DLD1 (cell line): ENCODE data around the gene STMN3.
"Not testable (repeated sequence)": the region's sequence is repeated elsewhere in the genome, so short reads cannot be mapped to it uniquely, and the experiment has no call there.

Experiments
- in situ Hi-C: cut with HindIII; loops from 2 replicates; pipeline ENCODE4 v1.10.0; 2017; ENCODE audit warnings: low sequenced_read_pairs

STMN3 gene

DNA sequence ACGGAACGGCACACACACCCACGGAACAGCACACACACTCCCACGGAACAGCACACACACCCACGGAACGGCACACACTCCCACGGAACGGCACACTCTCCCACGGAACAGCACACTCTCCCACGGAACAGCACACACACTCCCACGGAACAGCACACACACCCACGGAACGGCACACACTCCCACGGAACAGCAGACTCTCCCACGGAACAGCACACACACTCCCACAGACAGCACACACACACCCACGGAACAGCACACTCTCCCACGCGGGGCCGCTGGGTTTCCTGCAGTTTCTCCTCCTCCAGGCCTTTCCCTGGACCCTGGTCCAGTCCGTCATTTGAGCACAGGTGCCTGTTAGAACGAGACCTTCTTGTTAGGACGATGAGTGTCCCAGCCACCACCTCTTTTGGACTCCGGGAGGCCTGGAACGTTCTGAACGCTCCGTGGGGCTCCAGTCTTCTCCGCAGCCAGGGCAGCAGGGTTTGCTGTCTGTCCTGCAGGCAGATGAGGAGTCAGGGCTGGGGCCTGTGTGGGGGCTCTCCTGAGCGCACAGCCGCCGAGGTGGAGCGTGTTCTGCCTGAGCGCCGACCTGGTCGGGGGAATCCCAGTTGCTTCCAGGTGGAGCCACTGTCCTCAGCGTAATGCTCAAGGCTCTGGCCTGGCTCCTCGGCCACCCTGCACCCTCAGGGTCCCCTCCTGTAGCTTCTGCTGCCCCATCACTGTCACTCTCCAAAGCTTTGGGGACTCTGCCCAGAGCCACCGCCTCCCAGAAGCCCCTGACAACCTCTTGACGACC is 25.6 kb upstream of the STMN3 start:
- in situ Hi-C loops: no loop called here

DNA sequence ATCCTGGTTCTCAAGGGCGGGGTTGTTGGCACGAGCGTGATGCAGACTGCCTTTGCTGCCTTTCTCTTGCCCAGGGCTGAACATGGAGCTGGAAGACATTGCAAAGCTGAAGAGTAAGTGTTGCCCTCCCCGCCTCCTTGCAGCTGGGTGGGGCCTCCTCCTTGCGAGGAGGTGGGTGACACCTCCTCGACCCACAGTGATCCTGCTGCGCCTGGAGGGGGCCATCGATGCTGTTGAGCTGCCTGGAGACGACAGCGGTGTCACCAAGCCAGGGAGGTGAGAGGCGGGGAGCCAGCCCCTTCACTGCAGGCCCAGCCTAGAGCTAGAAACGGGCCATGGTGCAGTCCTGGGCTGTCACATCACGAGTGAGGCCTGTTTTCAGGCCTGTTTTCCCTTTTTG is 24.8 kb upstream of the STMN3 start:
- in situ Hi-C loops: no loop called here

DNA sequence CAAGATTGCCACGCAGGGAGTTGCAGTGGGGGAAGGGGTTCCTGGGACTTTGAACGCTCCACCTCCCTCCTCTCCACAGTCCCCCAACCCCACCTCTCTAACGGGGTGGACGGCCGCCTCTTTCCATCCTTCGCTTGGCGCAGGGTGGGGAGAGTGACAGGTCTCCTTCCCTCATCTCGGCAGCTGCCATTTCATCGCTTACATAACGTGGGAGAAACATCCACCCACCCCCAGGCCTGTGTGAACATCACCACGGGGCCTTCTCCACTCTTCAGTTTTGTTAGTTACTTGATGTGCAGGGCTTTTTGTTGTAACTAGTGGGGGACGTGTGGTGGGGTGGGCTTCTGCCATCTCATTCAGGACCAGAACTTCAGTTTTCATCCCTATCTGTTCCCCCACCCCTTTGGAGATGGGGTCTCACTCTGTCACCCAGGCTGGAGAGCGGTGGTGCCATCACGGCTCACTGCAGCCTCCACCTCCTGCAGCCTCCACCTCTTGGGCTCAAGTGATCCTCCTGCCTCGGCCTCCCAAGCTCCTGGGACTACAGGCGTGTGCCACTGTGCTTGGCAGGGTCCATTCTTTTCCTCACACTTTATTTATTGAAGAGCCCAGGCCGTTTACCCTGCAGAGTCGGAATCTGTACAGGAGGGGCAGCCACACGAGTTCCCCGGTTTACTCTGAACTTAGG is 22.6 kb upstream of the STMN3 start:
- in situ Hi-C loops: no loop called here

- in situ Hi-C loops: no loop called here
These were observed 20.7 kb upstream of the STMN3 start for GRCh38 chr20:63673951-63674350.

GRCh38 chr20:63672666-63673065 is 19.4 kb upstream of the STMN3 start:
- in situ Hi-C loops: no loop called here

DNA sequence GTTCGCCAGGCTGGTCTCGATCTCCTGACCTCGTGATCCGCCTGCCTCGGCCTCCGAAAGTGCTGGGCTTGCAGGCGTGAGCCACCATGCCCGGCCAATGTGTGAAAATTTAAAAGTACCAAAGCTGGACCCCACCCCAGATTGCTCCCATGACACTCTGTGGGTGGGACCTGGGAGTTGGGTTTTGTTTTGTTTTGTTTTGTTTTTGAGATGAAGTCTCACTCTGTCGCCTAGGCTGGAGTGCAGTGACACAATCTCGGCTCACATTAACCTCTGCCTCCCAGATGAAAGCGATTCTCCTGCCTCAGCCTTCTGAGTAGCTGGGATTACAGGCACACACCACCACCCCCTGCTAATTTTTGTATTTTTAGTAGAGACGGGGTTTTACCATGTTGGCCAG is 18.5 kb upstream of the STMN3 start:
- in situ Hi-C loops: not testable (repeated sequence)

DNA sequence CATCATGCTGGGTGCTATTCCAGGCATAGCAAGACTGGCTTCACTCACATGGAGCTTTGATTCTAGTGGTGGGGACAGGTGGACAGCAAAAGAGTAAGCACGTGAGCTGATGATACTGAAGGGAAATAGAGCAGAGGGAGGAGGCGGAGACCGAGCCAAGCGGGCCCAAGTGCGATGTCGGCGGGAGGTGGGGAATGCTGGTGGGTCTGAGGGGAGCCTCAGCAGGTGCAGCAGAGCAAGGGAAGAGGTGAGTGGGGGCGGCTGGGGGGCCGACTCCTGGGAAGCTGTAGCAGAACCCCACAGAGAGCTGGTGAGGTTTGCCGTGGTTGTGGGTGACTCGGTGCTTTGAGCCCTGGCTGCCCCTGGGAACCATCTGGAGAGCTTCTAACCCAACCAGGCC is 15.1 kb upstream of the STMN3 start:
- in situ Hi-C loops: no loop called here

- in situ Hi-C loops: no loop called here
These were observed 14.6 kb upstream of the STMN3 start for GRCh38 chr20:63667858-63668257.

DNA sequence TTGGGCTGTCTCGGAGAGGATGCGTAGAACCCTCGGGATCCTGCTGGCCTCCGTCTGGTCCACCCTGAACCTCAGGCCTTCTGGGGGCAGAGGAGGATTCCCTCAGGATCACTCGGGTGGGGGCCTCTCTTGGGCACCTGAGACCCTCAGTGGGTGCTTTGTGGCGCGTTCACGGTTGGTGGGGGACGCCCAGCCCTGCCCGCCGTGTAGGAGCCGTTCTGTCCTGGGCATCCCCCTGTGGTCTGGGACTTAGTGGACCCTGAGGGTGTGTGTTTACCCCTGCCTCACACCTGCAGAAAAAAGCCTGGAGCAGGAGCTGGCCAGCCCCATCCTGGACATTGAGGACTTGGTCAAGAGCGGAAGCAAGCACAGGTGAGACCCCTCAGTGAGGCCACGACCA is 12.5 kb upstream of the STMN3 start:
- in situ Hi-C loops: no loop called here

GRCh38 chr20:63664861-63665594 is 11.8 kb upstream of the STMN3 start:
- in situ Hi-C loops: no loop called here

- in situ Hi-C loops: no loop called here
These were observed 11.1 kb upstream of the STMN3 start for GRCh38 chr20:63664143-63664851.

- in situ Hi-C loops: no loop called here
These were observed 10.3 kb upstream of the STMN3 start for GRCh38 chr20:63663332-63664066.

- in situ Hi-C loops: no loop called here
These were observed 9.6 kb upstream of the STMN3 start for GRCh38 chr20:63662813-63663189.

- in situ Hi-C loops: no loop called here
These were observed 9.0 kb upstream of the STMN3 start for GRCh38 chr20:63661959-63662812.

- in situ Hi-C loops: no loop called here
These were observed 7.9 kb upstream of the STMN3 start for GRCh38 chr20:63661108-63661507.

- in situ Hi-C loops: no loop called here
These were observed 7.4 kb upstream of the STMN3 start for GRCh38 chr20:63660622-63661021.

DNA sequence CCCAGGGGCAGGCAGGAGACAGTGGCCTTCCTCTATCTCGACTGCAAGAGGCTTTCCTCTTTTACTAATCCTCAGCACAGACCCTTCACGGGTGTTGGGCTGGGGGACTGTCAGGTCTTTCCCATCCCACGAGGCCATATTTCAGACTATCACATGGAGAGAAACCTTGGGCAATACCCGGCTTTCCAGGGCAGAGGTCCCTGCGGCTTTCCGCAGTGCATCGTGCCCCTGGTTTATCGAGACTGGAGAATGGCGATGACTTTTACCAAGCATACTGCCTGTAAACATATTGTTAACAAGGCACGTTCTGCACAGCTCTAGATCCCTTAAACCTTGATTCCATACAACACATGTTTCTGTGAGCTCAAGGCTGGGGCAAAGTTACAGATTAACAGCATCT is 7.0 kb upstream of the STMN3 start:
- in situ Hi-C loops: not testable (repeated sequence)

DNA sequence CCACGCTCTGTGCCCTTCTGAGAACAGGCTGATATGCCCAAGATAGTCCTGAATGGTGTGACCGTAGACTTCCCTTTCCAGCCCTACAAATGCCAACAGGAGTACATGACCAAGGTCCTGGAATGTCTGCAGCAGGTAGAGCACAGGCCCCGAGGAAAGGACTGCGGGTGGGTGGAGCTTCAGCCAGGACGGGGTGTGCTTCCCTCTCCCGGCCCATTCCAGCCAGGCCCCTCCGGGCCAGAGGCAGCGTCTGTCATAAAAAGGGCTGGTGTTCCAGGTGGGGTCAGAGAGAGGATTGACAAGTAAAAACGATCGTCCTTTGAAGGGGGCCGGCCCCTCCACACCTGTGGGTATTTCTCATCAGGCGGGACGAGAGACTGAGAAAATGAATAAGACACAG is 6.1 kb upstream of the STMN3 start:
- in situ Hi-C loops: no loop called here

GRCh38 chr20:63658749-63659187 is 5.5 kb upstream of the STMN3 start:
- in situ Hi-C loops: no loop called here
